PC-3 (cell line): ENCODE results near the gene SERPINE3. TPM values are rescaled to one million over a fixed set of nuclear protein-coding genes. Genes with fewer than 3 reads are reported as not detected.

Experiments used
- ATAC-seq: fragments of 200-7000 bp; cut with Tn5 transposase; 2 replicates; pipeline ENCODE4 v1.9.1; 2020; ENCODE audit warnings: mild to moderate bottlenecking, moderate library complexity
- BruUV-seq: library from RNA; stranded (reverse); fragments of 400-500 nt; replicated peaks from 2 replicates; lab custom pipeline; 2021; lab: Mats Ljungman, UMichigan
- CTCF ChIA-PET: fragments of 300-600 bp; sonication (Branson Sonifier 250); formaldehyde crosslinking; loops from one replicate; lab custom pipeline; 2022; ENCODE audit warnings: antibody characterized with exemption; lab: Charles Lee
- POLR2A ChIA-PET: fragments of 300-600 bp; sonication (Branson Sonifier 250); formaldehyde crosslinking; loops from one replicate; lab custom pipeline; 2022; ENCODE audit warnings: antibody characterized with exemption; ENCODE audit not compliant: unreplicated experiment; lab: Charles Lee
- DNase-seq: peaks from one replicate; pipeline ENCODE4 v3.0.0-alpha.2; 2015
- H2AFZ ChIP-seq: fragments of 300-600 bp; sonication (generic); 2 replicates; pipeline ENCODE4 v1.6.0; 2016; ENCODE audit warnings: antibody characterized with exemption, low read length
- H3F3A ChIP-seq: fragments of 300-600 bp; sonication (generic); one replicate; pipeline ENCODE4 v1.6.0; 2017; ENCODE audit warnings: antibody characterized with exemption, low read length, control low read depth, mild to moderate bottlenecking; ENCODE audit not compliant: unreplicated experiment
- H3K27ac ChIP-seq: fragments of 300-600 bp; sonication (generic); 2 replicates; pipeline ENCODE4 v1.5.1; 2016; ENCODE audit warnings: mild to moderate bottlenecking, low read length
- H3K27me3 ChIP-seq: fragments of 300-600 bp; sonication (generic); 2 replicates; pipeline ENCODE4 v1.6.1; 2016; ENCODE audit warnings: low read length, mixed read lengths
- H3K36me3 ChIP-seq: fragments of 300-600 bp; sonication (generic); 2 replicates; pipeline ENCODE4 v1.6.1; 2016; ENCODE audit warnings: low read depth, mixed run types, low read length, mixed read lengths
- H3K4me1 ChIP-seq: fragments of 300-600 bp; sonication (generic); 2 replicates; pipeline ENCODE4 v1.5.1; 2016; ENCODE audit warnings: low read length; ENCODE audit not compliant: insufficient read depth
- H3K4me2 ChIP-seq: fragments of 300-600 bp; sonication (generic); 2 replicates; pipeline ENCODE4 v1.6.0; 2016; ENCODE audit warnings: low read length
- H3K4me3 ChIP-seq: fragments of 300-600 bp; sonication (generic); 2 replicates; pipeline ENCODE4 v1.5.1; 2016; ENCODE audit warnings: mild to moderate bottlenecking, low read length, mixed read lengths
- H3K79me2 ChIP-seq: fragments of 300-600 bp; sonication (generic); 2 replicates; pipeline ENCODE4 v1.6.1; 2017; ENCODE audit warnings: low read length, mixed read lengths
- H3K9ac ChIP-seq: fragments of 300-600 bp; sonication (generic); 2 replicates; pipeline ENCODE4 v1.6.0; 2016; ENCODE audit warnings: mild to moderate bottlenecking, low read length
- H3K9me2 ChIP-seq: fragments of 300-600 bp; sonication (generic); replicated peaks from 2 replicates; pipeline ENCODE4 v1.6.1; 2016; ENCODE audit warnings: mixed run types, low read length, mixed read lengths
- H3K9me3 ChIP-seq: fragments of 300-600 bp; sonication (generic); 2 replicates; pipeline ENCODE4 v1.6.1; 2016; ENCODE audit warnings: low read length, mixed read lengths
- H4K20me1 ChIP-seq: fragments of 300-600 bp; sonication (generic); 2 replicates; pipeline ENCODE4 v1.6.1; 2016; ENCODE audit warnings: low read length, mixed read lengths
- CTCF ChIP-seq: fragments of 300-600 bp; sonication (generic); conservative IDR thresholded peaks from 2 replicates; pipeline ENCODE4 v1.5.1; 2017; ENCODE audit warnings: antibody characterized with exemption, low read depth, mild to moderate bottlenecking, low read length
- EZH2 ChIP-seq: fragments of 300-600 bp; sonication (generic); IDR thresholded peaks from one replicate; pipeline ENCODE4 v1.6.1; 2017; ENCODE audit warnings: antibody characterized with exemption, mild to moderate bottlenecking, low read length; ENCODE audit not compliant: unreplicated experiment
- EZH2phosphoT487 ChIP-seq: fragments of 300-600 bp; sonication (generic); IDR thresholded peaks from 2 replicates; pipeline ENCODE4 v1.6.1; 2018; ENCODE audit warnings: mild to moderate bottlenecking, antibody characterized with exemption, low read length, borderline replicate concordance
- intact Hi-C: fragments of 100-400 bp; cut with micrococcal nuclease; formaldehyde crosslinking; loops from 2 replicates; pipeline ENCODE4 v1.9.0; 2023
- total RNA-seq: library from RNA; depleted of rRNA; stranded (reverse); fragments of >200 nt; gene quantifications from 2 replicates; pipeline ENCODE4 v1.2.3, GENCODE V29; 2014

The SERPINE3 gene
- total RNA-seq, 1 experiment from 2014 or later: not detected

GRCh38 chr13:51364404-51365008 lies 25.0 kb downstream of the SERPINE3 start:
- no peaks in the 10 kb centered on the region for H3K9me2 ChIP-seq
- no peak overlapping the region for H3K4me3 ChIP-seq
- H3K27ac ChIP-seq: no peak overlapping the region
- H4K20me1 ChIP-seq: no peaks in the 10 kb centered on the region
- intact Hi-C loops: no loop called here
- ATAC-seq (no peak), DNase-seq (peak; percentile 22)
- no peaks in the 10 kb centered on the region for H3K79me2 ChIP-seq
- H3K27me3 ChIP-seq: no peaks in the 10 kb centered on the region
- TF ChIP-seq EZH2phosphoT487 (no peak), EZH2 (no peak), CTCF (no peak)
- no peaks in the 10 kb centered on the region for H3K9me3 ChIP-seq
- BruUV-seq: no TSS peak
- H3K9ac ChIP-seq: no peak overlapping the region
- no peaks in the 10 kb centered on the region; the same call in 1 of the 2 replicates for H3K4me1 ChIP-seq
- no peak overlapping the region for H2AFZ ChIP-seq
- peaks cover 24% of the 10 kb centered on the region for H3K36me3 ChIP-seq
- ChIA-PET POLR2A (no interaction called here), CTCF (no interaction called here)
- no peak overlapping the region for H3K4me2 ChIP-seq
- H3F3A ChIP-seq: no peaks in the 10 kb centered on the region

- no peaks in the 10 kb centered on the region for H3K79me2 ChIP-seq
- peaks cover 40% of the 10 kb centered on the region for H3K36me3 ChIP-seq
- CTCF ChIA-PET: no interaction called here
These were observed 30.6 kb downstream of the SERPINE3 start for GRCh38 chr13:51370116-51370515.

More at GRCh38 chr13:51370116-51370515, 30.6 kb downstream of the SERPINE3 start:
- no peak overlapping the region for H3K4me2 ChIP-seq
- TF ChIP-seq EZH2: no peak
- no peak for TF ChIP-seq EZH2phosphoT487
- no peak for TF ChIP-seq CTCF
- no peak overlapping the region for H3K4me3 ChIP-seq
- no TSS peak for BruUV-seq
- H3K4me1 ChIP-seq: no peaks in the 10 kb centered on the region
- H4K20me1 ChIP-seq: no peaks in the 10 kb centered on the region
- no peak overlapping the region for H3K9ac ChIP-seq
- POLR2A ChIA-PET: no interaction called here
- no peak overlapping the region for H2AFZ ChIP-seq
- DNase-seq: no peak
- no peak for ATAC-seq
- H3F3A ChIP-seq: no peaks in the 10 kb centered on the region
- H3K27me3 ChIP-seq: no peaks in the 10 kb centered on the region
- intact Hi-C loops: no loop called here
- no peaks in the 10 kb centered on the region for H3K9me2 ChIP-seq
- H3K27ac ChIP-seq: no peak overlapping the region
- H3K9me3 ChIP-seq: no peaks in the 10 kb centered on the region
